H1 (cell line): ENCODE measurements around the gene EPHB3.

Source experiments
- CTCF ChIP-seq, 3 experiments: IDR thresholded peaks; 1 replicate in 2 of 3; 2 replicates in 1 of 3; pipeline versions ENCODE4 v1.5.1 to v1.6.1; 2011; ENCODE audit warnings: low read length in 3 of 3, mild to moderate bottlenecking in 3 of 3, inconsistent platforms in 2 of 3, low read depth in 1 of 3, moderate library complexity in 1 of 3; ENCODE audit not compliant: insufficient read depth in 1 of 3; ENCODE audit errors: control extremely low read depth in 1 of 3
- EP300 ChIP-seq, 2 experiments: IDR thresholded peaks; 1 replicate in 1 of 2; 2 replicates in 1 of 2; pipeline ENCODE4 v1.6.1; 2011 to 2012; ENCODE audit warnings: low read depth in 2 of 2, low read length in 2 of 2, mild to moderate bottlenecking in 2 of 2, borderline replicate concordance in 1 of 2, inconsistent platforms in 1 of 2, moderate library complexity in 1 of 2
- EZH2 ChIP-seq: fragments of 200-600 bp; sonication (generic); IDR thresholded peaks from 2 replicates; pipeline ENCODE4 v1.7.1; 2012; ENCODE audit warnings: low read depth, mild to moderate bottlenecking, moderate library complexity, low read length, inconsistent platforms; ENCODE audit not compliant: severe bottlenecking
- MAX ChIP-seq: IDR thresholded peaks from 2 replicates; pipeline ENCODE4 v1.6.1; 2012; ENCODE audit warnings: inconsistent platforms
- NRF1 ChIP-seq: IDR thresholded peaks from 2 replicates; pipeline ENCODE4 v1.6.1; 2011; ENCODE audit warnings: mild to moderate bottlenecking, low read depth, low read length, improper control_type of control experiment
- POLR2AphosphoS5 ChIP-seq: IDR thresholded peaks from 2 replicates; pipeline ENCODE4 v1.6.1; 2011; ENCODE audit warnings: low read depth, low read length
- SP1 ChIP-seq: IDR thresholded peaks from 2 replicates; pipeline ENCODE4 v1.6.1; 2011; ENCODE audit warnings: low read depth, low read length
- TBP ChIP-seq: IDR thresholded peaks from 2 replicates; pipeline ENCODE4 v1.6.1; 2011; ENCODE audit warnings: low read depth, low read length, improper control_type of control experiment

- TF ChIP-seq CTCF (IDR thresholded peaks at IDR 0.05; ENCODE audit: control extremely low read depth in 1 of 3, insufficient read depth in 1 of 3, low read depth in 1 of 3, low read length in 3 of 3) (no peak), EZH2 (no peak), TBP (no peak), MAX (no peak), SP1 (no peak), EP300 (IDR thresholded peaks at IDR 0.05; ENCODE audit: borderline replicate concordance in 1 of 2, low read depth in 2 of 2, low read length in 2 of 2) (no peak), NRF1 (no peak), POLR2AphosphoS5 (no peak)
Observed at GRCh38 chr3:184524981-184525336, 36.6 kb upstream of the EPHB3 start.
